Lung (tissue), 12 donors: ENCODE measurements around the gene SGO2. TPM values are rescaled to one million over a fixed set of nuclear protein-coding genes. Genes with fewer than 3 reads are reported as not detected.

Experiments
- ATAC-seq: fragments of 200-7000 bp; cut with Tn5 transposase; one replicate; pipeline ENCODE4 v1.9.1; 2020; ENCODE audit warnings: moderate number of reproducible peaks; ENCODE audit not compliant: insufficient read depth, low FRiP score
- DNase-seq, 3 donors: peaks; one replicate each; pipeline ENCODE4 v3.0.0-alpha.2; 2013 to 2017
- H3K27ac ChIP-seq, 2 donors: one replicate each; pipeline ENCODE4 v1.5.1; 2013; ENCODE audit warnings: mild to moderate bottlenecking in 2 of 2, moderate library complexity in 2 of 2, control low read depth in 1 of 2, inconsistent platforms in 1 of 2, low read depth in 1 of 2, low read length in 1 of 2
- H3K27me3 ChIP-seq, 3 donors: one replicate each; pipeline ENCODE4 v1.5.1; 2013; ENCODE audit warnings: low read length in 2 of 3; ENCODE audit not compliant: control insufficient read depth in 3 of 3, insufficient read depth in 3 of 3
- H3K36me3 ChIP-seq, 4 donors: one replicate each; pipeline ENCODE4 v1.5.1; 2013; ENCODE audit warnings: low read length in 4 of 4, mild to moderate bottlenecking in 1 of 4, moderate library complexity in 1 of 4; ENCODE audit not compliant: control insufficient read depth in 4 of 4, insufficient read depth in 4 of 4
- H3K4me1 ChIP-seq, 5 donors: one replicate each; pipeline ENCODE4 v1.5.1; 2013; ENCODE audit warnings: low read length in 5 of 5, mild to moderate bottlenecking in 2 of 5, moderate library complexity in 1 of 5; ENCODE audit not compliant: control insufficient read depth in 5 of 5, insufficient read depth in 5 of 5
- H3K4me3 ChIP-seq: one replicate; pipeline ENCODE4 v1.5.1; 2013; ENCODE audit warnings: mild to moderate bottlenecking, control low read depth, moderate library complexity
- H3K9ac ChIP-seq, 2 donors: one replicate each; pipeline ENCODE4 v1.5.1; 2013; ENCODE audit warnings: low read length in 2 of 2, control low read depth in 1 of 2; ENCODE audit not compliant: insufficient read depth in 1 of 2
- H3K9me3 ChIP-seq, 4 donors: one replicate each; pipeline ENCODE4 v1.5.1; 2013; ENCODE audit warnings: low read length in 3 of 4, mild to moderate bottlenecking in 1 of 4, moderate library complexity in 1 of 4; ENCODE audit not compliant: control insufficient read depth in 4 of 4, insufficient read depth in 3 of 4
- CTCF ChIP-seq: IDR thresholded peaks from 2 replicates; pipeline ENCODE4 v1.5.1; 2012; ENCODE audit warnings: mild to moderate bottlenecking; ENCODE audit errors: control extremely low read depth, extremely low read depth
- WGBS, 2 donors: extraction: QIAGEN DNeasy Blood & Tissue Kit; methylation state at CpG; one replicate each; pipeline ENCODE4 v1.1.7; 2013; 5-methylcytosine and 5-hydroxymethylcytosine counted together
- polyA plus RNA-seq, 2 donors: library from polyadenylated mRNA; stranded (reverse); fragments of 200-250 nt; gene quantifications; one replicate each; pipeline ENCODE4 v1.2.1, GENCODE V29; 2013
- total RNA-seq, 2 donors: library from RNA; depleted of rRNA in 1 of 2; stranded (reverse); fragments of >200 nt in 1 of 2; gene quantifications; one replicate each; pipeline ENCODE4 v1.2.1, GENCODE V29; 2014 to 2021
- donor health status: control.
- donor health status: control.
- donor health status: Bipolar disorder and iron deficiency.
- donor health status: healthy.
- donor health status: DM: yes; HTN: yes; CAD: no.

The SGO2 gene
- total and polyA plus RNA-seq, 4 donors, result 0.57 to 7.2 (median 2.0) TPM

- no peak for TF ChIP-seq CTCF
- Histone ChIP-seq H3K27ac (no peak overlapping the region), H3K27me3 (no peaks in the 10 kb centered on the region), H3K9ac (no peak overlapping the region), H3K9me3 (peaks cover 0 to 5% (median 0%) of the 10 kb centered on the region in 4 donors), H3K4me1 (peaks cover 0 to 14% (median 0%) of the 10 kb centered on the region in 5 donors), H3K4me3 (no peak overlapping the region), H3K36me3 (peaks cover 0 to 10% (median 0%) of the 10 kb centered on the region in 4 donors)
- ATAC-seq (no peak), DNase-seq (no peak)
- WGBS, 2 donors, result 82 to 94% methylated on average over 5 of the region's 5 CpGs
These were observed 65.3 kb downstream of the SGO2 start for GRCh38 chr2:200591308-200591707.

GRCh38 chr2:200592406-200593075 lies 66.5 kb downstream of the SGO2 start:
- ATAC-seq (no peak), DNase-seq (peak; percentile 56 to 93 (median 88))
- Histone ChIP-seq H3K9me3 (peaks cover 0 to 5% (median 0%) of the 10 kb centered on the region in 4 donors), H3K4me3 (no peak overlapping the region), H3K36me3 (peaks cover 0 to 11% (median 0%) of the 10 kb centered on the region in 4 donors), H3K9ac (no peak overlapping the region), H3K27ac (no peak overlapping the region), H3K27me3 (no peaks in the 10 kb centered on the region), H3K4me1 (peaks cover 0 to 14% (median 0%) of the 10 kb centered on the region in 5 donors)
- no peak for TF ChIP-seq CTCF
- WGBS, 2 donors, result 52 to 77% methylated on average over 1 of the region's 1 CpG

GRCh38 chr2:200593905-200594304 lies 67.9 kb downstream of the SGO2 start:
- H3K9me3 ChIP-seq, result peaks cover 0 to 5% (median 0%) of the 10 kb centered on the region in 4 donors
- TF ChIP-seq CTCF, result no peak
- H3K27me3 ChIP-seq, result no peaks in the 10 kb centered on the region
- H3K9ac ChIP-seq, result no peak overlapping the region
- no peak overlapping the region for H3K4me3 ChIP-seq
- DNase-seq (no peak), ATAC-seq (no peak)
- H3K27ac ChIP-seq, result no peak overlapping the region
- peaks cover 0 to 14% (median 0%) of the 10 kb centered on the region in 5 donors for H3K4me1 ChIP-seq
- H3K36me3 ChIP-seq, result peaks cover 0 to 11% (median 0%) of the 10 kb centered on the region in 4 donors
- WGBS, 2 donors, result 60 to 84% methylated on average over 1 of the region's 1 CpG
